ENCODE results near the gene MKI67. TPM values are rescaled to one million over a fixed set of nuclear protein-coding genes. Genes with fewer than 3 reads are reported as not detected.

MKI67 gene
- total and polyA plus RNA-seq, 9 of the 15 experiments (the other 6 are each of a cell fraction or from before 2014, with no cell fraction given), result 11.8 to 86.5 (median 36.0) TPM

DNA sequence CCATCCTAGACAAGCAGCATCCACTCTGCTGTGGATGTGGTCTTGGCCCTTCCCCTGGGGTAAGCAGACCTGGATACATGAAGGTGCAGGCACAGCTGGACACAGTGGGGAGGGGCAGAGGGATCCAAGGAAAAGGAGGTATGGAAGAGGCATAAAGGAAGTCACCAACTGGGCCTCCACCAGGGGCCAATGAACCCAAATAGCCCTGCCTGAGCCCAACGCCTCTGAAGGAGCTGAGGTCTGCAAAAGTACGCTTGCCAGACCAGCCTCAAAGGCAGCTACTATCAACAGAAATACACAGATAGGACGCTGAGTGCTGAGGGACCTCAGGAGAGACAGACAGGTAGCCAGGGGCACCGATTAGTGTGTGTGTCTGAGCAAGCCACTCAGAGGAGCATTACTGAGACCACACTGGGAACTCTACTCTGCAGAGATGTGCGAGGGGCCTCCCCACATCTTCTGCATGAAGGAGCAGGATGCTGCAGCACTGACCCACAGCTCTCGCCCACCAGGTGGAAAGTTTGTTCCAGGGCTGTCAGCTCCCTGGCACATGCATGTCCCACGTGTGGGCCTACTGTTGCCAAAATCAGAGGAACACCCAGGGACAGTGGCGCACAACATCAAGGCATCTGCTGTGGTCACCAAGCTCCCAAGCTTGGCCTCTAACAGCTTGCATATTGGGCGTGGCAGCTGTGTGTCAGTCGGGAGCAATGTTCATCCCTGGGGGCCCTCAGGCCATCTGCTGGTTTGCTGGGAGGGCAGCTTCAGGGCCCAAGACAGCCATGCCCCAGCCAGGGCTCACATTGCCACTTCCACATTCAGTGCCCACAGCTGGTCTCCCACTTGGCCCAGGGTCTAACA is 40.0 kb downstream of the MKI67 start:
- intact Hi-C loops (cut with micrococcal nuclease), result no loop called here
- Histone ChIP-seq H3K27ac (ENCODE audit: extremely low read depth, low read depth, low read length) (no peak overlapping the region), H3K36me3 (ENCODE audit: control insufficient read depth, insufficient read depth, low read length) (no peaks in the 10 kb centered on the region), H3K79me2 (ENCODE audit: control insufficient read depth, insufficient read depth, low read length) (no peaks in the 10 kb centered on the region), H3K9me3 (replicated peaks; ENCODE audit: control insufficient read depth, insufficient read depth, low read depth, low read length) (no peaks in the 10 kb centered on the region), H3K4me1 (replicated peaks in 1 of 2; ENCODE audit: control insufficient read depth in 2 of 2, insufficient read depth in 2 of 2, low read length in 2 of 2) (no peaks in the 10 kb centered on the region; a peak in 1 of 5 replicates), H3K9me1 (ENCODE audit: control insufficient read depth, insufficient read depth, low read length) (no peaks in the 10 kb centered on the region), H3K4me3 (no peak overlapping the region), H2AFZ (ENCODE audit: low read depth, low read length) (no peak overlapping the region), H3K9ac (ENCODE audit: insufficient read depth in 1 of 2, low read depth in 2 of 2, low read length in 2 of 2) (no peak overlapping the region), H3K27me3 (ENCODE audit: control insufficient read depth in 2 of 2, insufficient read depth in 2 of 2, low read length in 2 of 2) (peaks cover 0 to 19% of the 10 kb centered on the region in 2 experiments; a peak in 2 of 5 replicates), H3K4me2 (ENCODE audit: insufficient read depth, low read length) (no peak overlapping the region), H4K20me1 (replicated peaks; ENCODE audit: control insufficient read depth, insufficient read depth, low read length) (no peaks in the 10 kb centered on the region)
- in situ Hi-C loops (cut with MboI), result no loop called here
- ATAC-seq (no peak), FAIRE-seq (no peak), DNase-seq (ENCODE audit: extremely low read depth in 1 of 4, low spot score in 3 of 4) (no peak)
- 12% methylated on average over 6 of the region's 10 CpGs for WGBS (ENCODE audit: insufficient coverage, low coverage, missing lambda C conversion rate)
- CTCF ChIA-PET (ENCODE audit: low intra/inter-chr PET ratio), result no interaction called here
- POLR2A ChIA-PET, result interaction anchor here (0.7 kb wide), 1 partner anchor 39 kb away, joined by 4 read pairs; no protein-coding TSS in a partner anchor
- TF ChIP-seq L3MBTL2 (IDR thresholded peaks at IDR 0.05), result no peak
- no peak for TF ChIP-seq TSC22D4 (tag; IDR thresholded peaks at IDR 0.05)
- BruUV-seq (replicated peaks), result no TSS peak

DNA sequence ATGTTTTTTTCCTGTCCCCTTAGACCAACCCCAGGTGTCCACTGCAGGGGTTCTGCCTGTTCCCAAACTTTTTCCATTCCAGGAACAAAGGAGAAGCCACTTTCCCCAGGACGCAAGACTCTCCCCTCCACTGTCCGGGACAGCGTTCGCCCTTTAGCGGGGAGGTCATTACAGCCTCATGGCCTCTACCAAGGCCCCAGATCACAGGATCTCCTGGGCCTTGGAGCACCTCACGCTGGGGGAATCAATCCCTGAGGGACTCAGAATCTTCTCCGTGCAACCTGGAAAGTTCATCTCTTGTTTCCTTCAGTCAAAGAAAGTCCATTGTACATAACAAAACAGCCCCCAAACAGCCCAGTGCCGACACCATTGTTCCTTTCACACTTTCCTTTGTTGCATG is 41.2 kb downstream of the MKI67 start:
- Histone ChIP-seq H3K9me1 (ENCODE audit: control insufficient read depth, insufficient read depth, low read length) (no peaks in the 10 kb centered on the region), H3K27me3 (ENCODE audit: control insufficient read depth in 2 of 2, insufficient read depth in 2 of 2, low read length in 2 of 2) (peaks cover 0 to 23% of the 10 kb centered on the region in 2 experiments; a peak in 2 of 5 replicates), H3K9me3 (replicated peaks; ENCODE audit: control insufficient read depth, insufficient read depth, low read depth, low read length) (no peaks in the 10 kb centered on the region), H3K4me3 (no peak overlapping the region), H3K27ac (ENCODE audit: extremely low read depth, low read depth, low read length) (no peak overlapping the region), H4K20me1 (replicated peaks; ENCODE audit: control insufficient read depth, insufficient read depth, low read length) (no peaks in the 10 kb centered on the region), H3K4me1 (replicated peaks in 1 of 2; ENCODE audit: control insufficient read depth in 2 of 2, insufficient read depth in 2 of 2, low read length in 2 of 2) (no peaks in the 10 kb centered on the region; a peak in 1 of 5 replicates), H3K4me2 (ENCODE audit: insufficient read depth, low read length) (no peak overlapping the region), H2AFZ (ENCODE audit: low read depth, low read length) (no peak overlapping the region), H3K36me3 (ENCODE audit: control insufficient read depth, insufficient read depth, low read length) (no peaks in the 10 kb centered on the region), H3K79me2 (ENCODE audit: control insufficient read depth, insufficient read depth, low read length) (no peaks in the 10 kb centered on the region), H3K9ac (ENCODE audit: insufficient read depth in 1 of 2, low read depth in 2 of 2, low read length in 2 of 2) (no peak overlapping the region)
- ChIA-PET POLR2A (interaction anchor here (1.6 kb wide), 1 partner anchor 12 kb away, joined by 6 read pairs; no protein-coding TSS in a partner anchor), CTCF (ENCODE audit: low intra/inter-chr PET ratio) (no interaction called here)
- DNase-seq (ENCODE audit: extremely low read depth in 1 of 4, low spot score in 3 of 4), result no peak
- intact Hi-C loops (cut with micrococcal nuclease), result no loop called here
- in situ Hi-C loops (cut with MboI), result no loop called here
- WGBS (ENCODE audit: insufficient coverage, low coverage, missing lambda C conversion rate), result 3% methylated on average over 5 of the region's 8 CpGs
- FAIRE-seq, result no peak
- ATAC-seq, result no peak
- no TSS peak for BruUV-seq (replicated peaks)
- TF ChIP-seq, protein P1, sequence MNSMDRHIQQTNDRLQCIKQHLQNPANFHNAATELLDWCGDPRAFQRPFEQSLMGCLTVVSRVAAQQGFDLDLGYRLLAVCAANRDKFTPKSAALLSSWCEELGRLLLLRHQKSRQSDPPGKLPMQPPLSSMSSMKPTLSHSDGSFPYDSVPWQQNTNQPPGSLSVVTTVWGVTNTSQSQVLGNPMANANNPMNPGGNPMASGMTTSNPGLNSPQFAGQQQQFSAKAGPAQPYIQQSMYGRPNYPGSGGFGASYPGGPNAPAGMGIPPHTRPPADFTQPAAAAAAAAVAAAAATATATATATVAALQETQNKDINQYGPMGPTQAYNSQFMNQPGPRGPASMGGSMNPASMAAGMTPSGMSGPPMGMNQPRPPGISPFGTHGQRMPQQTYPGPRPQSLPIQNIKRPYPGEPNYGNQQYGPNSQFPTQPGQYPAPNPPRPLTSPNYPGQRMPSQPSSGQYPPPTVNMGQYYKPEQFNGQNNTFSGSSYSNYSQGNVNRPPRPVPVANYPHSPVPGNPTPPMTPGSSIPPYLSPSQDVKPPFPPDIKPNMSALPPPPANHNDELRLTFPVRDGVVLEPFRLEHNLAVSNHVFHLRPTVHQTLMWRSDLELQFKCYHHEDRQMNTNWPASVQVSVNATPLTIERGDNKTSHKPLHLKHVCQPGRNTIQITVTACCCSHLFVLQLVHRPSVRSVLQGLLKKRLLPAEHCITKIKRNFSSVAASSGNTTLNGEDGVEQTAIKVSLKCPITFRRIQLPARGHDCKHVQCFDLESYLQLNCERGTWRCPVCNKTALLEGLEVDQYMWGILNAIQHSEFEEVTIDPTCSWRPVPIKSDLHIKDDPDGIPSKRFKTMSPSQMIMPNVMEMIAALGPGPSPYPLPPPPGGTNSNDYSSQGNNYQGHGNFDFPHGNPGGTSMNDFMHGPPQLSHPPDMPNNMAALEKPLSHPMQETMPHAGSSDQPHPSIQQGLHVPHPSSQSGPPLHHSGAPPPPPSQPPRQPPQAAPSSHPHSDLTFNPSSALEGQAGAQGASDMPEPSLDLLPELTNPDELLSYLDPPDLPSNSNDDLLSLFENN (IDR thresholded peaks at IDR 0.05; ENCODE audit: low read depth in 2 of 2, low read length in 2 of 2), result no peak
- TF ChIP-seq ZNF3 (CRISPR knock-in tag; IDR thresholded peaks at IDR 0.05) (no peak), ZNF778 (CRISPR knock-in tag; IDR thresholded peaks at IDR 0.05) (no peak), PRPF4 (IDR thresholded peaks at IDR 0.05; ENCODE audit: insufficient read depth, low read depth, low read length, poor library complexity, severe bottlenecking) (no peak)

All from K562 (cell line).